Muscle of leg (tissue), 11 donors: Measurements from ENCODE around the gene PCBD2. TPM values are rescaled to one million over a fixed set of nuclear protein-coding genes. Genes with fewer than 3 reads are reported as not detected.
"Not testable (repeated sequence)": the region's sequence is repeated elsewhere in the genome, so short reads cannot be mapped to it uniquely, and the experiment has no call there.

Experiments
- DNase-seq: peaks from one replicate; pipeline ENCODE4 v3.0.0; 2013
- H3K27ac ChIP-seq: one replicate; pipeline ENCODE4 v1.5.1; 2013; ENCODE audit warnings: mild to moderate bottlenecking, low read length, control low read depth
- H3K27me3 ChIP-seq: one replicate; pipeline ENCODE4 v1.6.1; 2013; ENCODE audit warnings: low read length; ENCODE audit not compliant: control insufficient read depth, insufficient read depth
- H3K36me3 ChIP-seq: one replicate; pipeline ENCODE4 v1.6.1; 2013; ENCODE audit warnings: low read length; ENCODE audit not compliant: control insufficient read depth, insufficient read depth
- H3K4me1 ChIP-seq: one replicate; pipeline ENCODE4 v1.6.1; 2013; ENCODE audit warnings: low read length; ENCODE audit not compliant: control insufficient read depth, insufficient read depth
- H3K4me3 ChIP-seq: one replicate; pipeline ENCODE4 v1.5.1; 2013; ENCODE audit warnings: low read length, control low read depth
- H3K9me3 ChIP-seq: replicated peaks from 2 replicates; pipeline ENCODE4 v1.6.1; 2013; ENCODE audit warnings: low read depth, low read length; ENCODE audit not compliant: control insufficient read depth
- WGBS: methylation state at CpG from one replicate; pipeline ENCODE4 v1.1.5; 2013; ENCODE audit warnings: missing lambda C conversion rate; ENCODE audit not compliant: insufficient coverage; 5-methylcytosine and 5-hydroxymethylcytosine counted together
- polyA plus RNA-seq, 8 donors: library from polyadenylated mRNA; unstranded; fragments of 120-200 nt; gene quantifications; one replicate each; pipeline versions ENCODE4 v1.2.1 to v1.2.3, GENCODE V29; 2013; ENCODE audit warnings: inconsistent platforms in 1 of 8, low replicate concordance in 1 of 8; ENCODE audit not compliant: insufficient read length in 8 of 8, insufficient read depth in 1 of 8
- total RNA-seq: library from RNA; stranded (reverse); fragments of 120-200 nt; gene quantifications from one replicate; pipeline ENCODE4 v1.2.4, GENCODE V29; 2013

Gene PCBD2
- total and polyA plus RNA-seq, 9 donors: 7.3 to 12.3 (median 9.1) TPM

- Histone ChIP-seq H3K36me3 (no peaks in the 10 kb centered on the region), H3K4me1 (no peaks in the 10 kb centered on the region), H3K4me3 (no peak overlapping the region), H3K9me3 (no peaks in the 10 kb centered on the region), H3K27me3 (no peaks in the 10 kb centered on the region), H3K27ac (no peak overlapping the region)
- WGBS: 92% methylated on average over 7 of the region's 8 CpGs
- no peak for DNase-seq
Measured at GRCh38 chr5:134995850-134996402, 91.0 kb downstream of the PCBD2 start.

- Histone ChIP-seq H3K36me3 (no peaks in the 10 kb centered on the region), H3K27me3 (no peaks in the 10 kb centered on the region), H3K27ac (no peak overlapping the region), H3K4me3 (no peak overlapping the region), H3K4me1 (no peaks in the 10 kb centered on the region), H3K9me3 (no peaks in the 10 kb centered on the region)
- DNase-seq: no peak
- WGBS: 60% methylated on average over 4 of the region's 11 CpGs
Measured at GRCh38 chr5:134997015-134997414, 92.1 kb downstream of the PCBD2 start.

- WGBS: no CpG with 5 or more reads among the region's 5 CpGs
- not testable (repeated sequence) for H3K4me3 ChIP-seq
Measured at GRCh38 chr5:134998068-134998467, 93.1 kb downstream of the PCBD2 start.

GRCh38 chr5:135004376-135004775 is 99.4 kb downstream of the PCBD2 start:
- 93% methylated on average over 3 of the region's 3 CpGs for WGBS
- Histone ChIP-seq H3K27me3 (no peaks in the 10 kb centered on the region), H3K9me3 (no peaks in the 10 kb centered on the region), H3K4me1 (no peaks in the 10 kb centered on the region), H3K36me3 (no peaks in the 10 kb centered on the region), H3K4me3 (no peak overlapping the region), H3K27ac (no peak overlapping the region)
- DNase-seq: no peak

More at GRCh38 chr5:134998068-134998467, 93.1 kb downstream of the PCBD2 start:
- not testable (repeated sequence) for H3K9me3 ChIP-seq, H3K36me3 ChIP-seq, H3K27ac ChIP-seq, H3K27me3 ChIP-seq, DNase-seq, H3K4me1 ChIP-seq

DNA sequence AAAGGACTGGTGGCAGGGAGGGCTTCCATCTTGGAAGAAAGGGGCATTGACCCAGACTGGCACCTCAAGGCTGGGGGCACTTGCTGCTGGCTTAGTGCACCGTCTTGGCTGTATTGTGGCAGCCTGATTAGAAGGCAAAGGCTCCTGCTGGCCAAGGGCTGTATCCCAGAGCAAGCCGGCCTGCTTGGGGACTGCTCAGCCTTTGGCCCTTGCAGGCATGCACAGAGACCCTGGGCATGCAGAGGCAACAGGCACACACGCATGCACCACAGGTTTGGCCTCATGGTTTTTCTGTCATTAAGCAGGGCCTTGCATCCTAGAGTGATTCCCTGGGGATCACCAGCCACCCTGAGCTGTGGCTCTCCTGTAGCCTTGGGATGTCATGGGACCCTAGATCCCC is 100.1 kb downstream of the PCBD2 start:
- DNase-seq: no peak
- H3K36me3 ChIP-seq: no peaks in the 10 kb centered on the region
- 92% methylated on average over 3 of the region's 3 CpGs for WGBS

GRCh38 chr5:135007305-135007704 is 102.4 kb downstream of the PCBD2 start:
- no peaks in the 10 kb centered on the region for H3K36me3 ChIP-seq
- WGBS: 100% methylated on average over 3 of the region's 9 CpGs
- H3K4me3 ChIP-seq: no peak overlapping the region
- H3K27me3 ChIP-seq: no peaks in the 10 kb centered on the region
- H3K27ac ChIP-seq: no peak overlapping the region
- no peak for DNase-seq
- no peaks in the 10 kb centered on the region for H3K9me3 ChIP-seq
- peaks cover under 1% of the 10 kb centered on the region for H3K4me1 ChIP-seq

More for the DNA sequence above, 100.1 kb downstream of the PCBD2 start:
- Histone ChIP-seq H3K4me1 (no peaks in the 10 kb centered on the region), H3K4me3 (no peak overlapping the region), H3K27ac (no peak overlapping the region), H3K27me3 (no peaks in the 10 kb centered on the region), H3K9me3 (no peaks in the 10 kb centered on the region)

DNA sequence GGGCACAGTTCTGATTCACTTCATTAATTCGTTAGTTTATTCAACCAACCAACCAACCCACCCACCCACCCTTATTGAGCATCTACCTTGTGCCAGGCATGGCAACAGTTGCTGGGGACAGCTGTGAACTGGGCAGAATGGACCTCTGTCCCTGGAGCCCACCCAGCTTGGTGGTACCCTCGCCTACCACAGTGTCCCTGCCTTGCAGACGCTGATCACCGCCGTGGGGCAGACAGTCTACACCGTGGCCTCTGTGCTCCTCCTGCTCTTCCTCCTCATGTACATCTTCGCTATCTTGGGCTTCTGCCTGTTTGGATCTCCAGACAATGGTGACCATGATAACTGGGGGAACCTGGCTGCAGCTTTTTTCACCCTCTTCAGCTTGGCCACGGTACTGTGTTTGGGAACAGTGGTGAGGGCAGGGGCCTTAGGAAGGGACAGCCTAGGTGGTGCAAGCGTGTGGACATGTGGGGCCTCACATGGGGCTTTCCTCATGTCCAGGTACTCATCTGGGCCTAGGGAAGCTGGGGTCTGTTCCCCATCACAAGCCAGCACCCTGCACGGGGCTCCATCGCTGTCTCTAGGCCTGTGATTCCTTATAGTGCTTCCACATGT is 102.9 kb downstream of the PCBD2 start:
- Histone ChIP-seq H3K27ac (no peak overlapping the region), H3K4me1 (peaks cover 6% of the 10 kb centered on the region), H3K27me3 (no peaks in the 10 kb centered on the region), H3K4me3 (no peak overlapping the region), H3K9me3 (no peaks in the 10 kb centered on the region), H3K36me3 (no peaks in the 10 kb centered on the region)
- DNase-seq: no peak
- 62% methylated on average over 6 of the region's 11 CpGs for WGBS

- Histone ChIP-seq H3K27me3 (no peaks in the 10 kb centered on the region), H3K4me1 (peaks cover 13% of the 10 kb centered on the region), H3K4me3 (no peak overlapping the region), H3K36me3 (no peaks in the 10 kb centered on the region), H3K9me3 (no peaks in the 10 kb centered on the region), H3K27ac (no peak overlapping the region)
- WGBS: 100% methylated on average over 3 of the region's 8 CpGs
- no peak for DNase-seq
Measured at GRCh38 chr5:135008556-135008955, 103.6 kb downstream of the PCBD2 start.

DNA sequence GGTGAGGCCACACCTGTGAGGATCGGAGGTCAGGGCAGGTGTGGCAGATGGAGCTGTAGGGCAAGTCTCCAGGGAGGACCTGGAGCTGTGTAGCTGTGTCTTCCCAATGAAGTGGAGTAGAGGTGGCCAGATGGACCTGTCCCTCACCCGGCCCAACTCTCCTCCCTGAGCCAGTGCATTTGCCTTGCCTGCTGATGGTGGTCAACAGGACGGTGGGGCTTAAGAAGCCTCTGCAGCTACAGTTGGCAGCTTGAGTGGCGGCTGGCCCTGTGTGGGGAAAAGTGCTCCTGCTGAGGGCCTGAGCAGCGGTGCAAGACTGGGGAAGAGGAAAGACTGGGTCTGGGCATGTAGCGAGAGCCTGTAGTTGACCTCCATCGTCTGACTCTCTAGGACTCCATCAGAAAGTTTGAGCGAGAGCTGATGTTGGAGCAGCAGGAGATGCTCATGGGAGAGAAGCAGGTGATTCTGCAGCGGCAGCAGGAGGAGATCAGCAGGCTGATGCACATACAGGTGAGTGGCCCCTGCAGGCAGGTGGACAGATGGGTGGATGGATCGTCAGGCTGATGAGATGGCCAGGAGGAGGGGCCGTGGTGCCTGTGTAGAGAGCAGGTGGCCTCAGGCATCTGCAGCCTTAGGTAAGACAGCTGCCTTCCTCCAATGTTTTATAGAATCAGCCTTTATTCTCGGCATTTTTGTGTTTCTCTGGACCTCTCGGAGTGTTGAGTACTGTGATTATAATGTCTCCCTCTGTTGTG is 104.2 kb downstream of the PCBD2 start:
- H3K27ac ChIP-seq: no peak overlapping the region
- WGBS: 93% methylated on average over 9 of the region's 13 CpGs
- peaks cover 19% of the 10 kb centered on the region for H3K4me1 ChIP-seq
- no peaks in the 10 kb centered on the region for H3K27me3 ChIP-seq
- H3K4me3 ChIP-seq: no peak overlapping the region
- H3K36me3 ChIP-seq: no peaks in the 10 kb centered on the region
- no peak for DNase-seq
- no peaks in the 10 kb centered on the region for H3K9me3 ChIP-seq

- H3K36me3 ChIP-seq: no peaks in the 10 kb centered on the region
- H3K27ac ChIP-seq: no peak overlapping the region
- no peak for DNase-seq
- 82% methylated on average over 10 of the region's 11 CpGs for WGBS
- no peaks in the 10 kb centered on the region for H3K27me3 ChIP-seq
- no peaks in the 10 kb centered on the region for H3K9me3 ChIP-seq
- H3K4me1 ChIP-seq: peaks cover 27% of the 10 kb centered on the region
- H3K4me3 ChIP-seq: no peak overlapping the region
Measured at GRCh38 chr5:135009736-135010501, 105.0 kb downstream of the PCBD2 start.
